ENCODE results near the gene ERCC6. TPM values are rescaled to one million over a fixed set of nuclear protein-coding genes. Genes with fewer than 3 reads are reported as not detected.
A peak's percentile ranks its signal among the peaks of the same experiment; 100 is the strongest.

ERCC6 gene
- polyA plus RNA-seq, 1 of the 3 experiments (the other 2 are of a cell fraction), result 4.5 TPM

GRCh38 chr10:49488056-49488717, 50.7 kb downstream of the ERCC6 start (continued):
- no peak for TF ChIP-seq CTCF (IDR thresholded peaks at IDR 0.05)
- no peak for TF ChIP-seq USF1 (IDR thresholded peaks at IDR 0.05; ENCODE audit: borderline replicate concordance, low read depth)
- TF ChIP-seq EZH2phosphoT487 (IDR thresholded peaks at IDR 0.05; ENCODE audit: borderline replicate concordance, low read depth), result no peak
- no peak for TF ChIP-seq ZBTB33 (IDR thresholded peaks at IDR 0.05; ENCODE audit: borderline replicate concordance, low read depth)
- no peak for TF ChIP-seq RXRA (IDR thresholded peaks at IDR 0.05; ENCODE audit: borderline replicate concordance, low read depth)
- peak; percentile 31 for TF ChIP-seq PBX3 (IDR thresholded peaks at IDR 0.05)
- TF ChIP-seq YY1 (IDR thresholded peaks at IDR 0.05; ENCODE audit: low read depth), result no peak
- TF ChIP-seq RCOR1 (IDR thresholded peaks at IDR 0.05; ENCODE audit: low read length), result peak; percentile 59; the same call in 1 of the 2 replicates
- TF ChIP-seq IRF3 (IDR thresholded peaks at IDR 0.05; ENCODE audit: low read depth, low read length), result no peak
- no peak for TF ChIP-seq SIN3A (IDR thresholded peaks at IDR 0.05; ENCODE audit: borderline replicate concordance, low read depth, low read length)
- TF ChIP-seq RFX5 (IDR thresholded peaks at IDR 0.05; ENCODE audit: low read length), result no peak
- TF ChIP-seq POLR2AphosphoS5 (IDR thresholded peaks at IDR 0.05; ENCODE audit: low read depth, low read length), result no peak
- TF ChIP-seq CHD2 (IDR thresholded peaks at IDR 0.05; ENCODE audit: low read length, partially characterized antibody), result peak; percentile 39
- TF ChIP-seq TCF12 (IDR thresholded peaks at IDR 0.05), result no peak
- no peak for TF ChIP-seq ELF1 (IDR thresholded peaks at IDR 0.05)
- no peak for TF ChIP-seq MXI1 (IDR thresholded peaks at IDR 0.05; ENCODE audit: low read depth, low read length)
- TF ChIP-seq REST (IDR thresholded peaks at IDR 0.05; ENCODE audit: low read depth, low read length), result no peak
- no peak for TF ChIP-seq TAF1 (IDR thresholded peaks at IDR 0.05; ENCODE audit: borderline replicate concordance, low read depth, low read length)
- TF ChIP-seq FOXM1 (IDR thresholded peaks at IDR 0.05; ENCODE audit: low read depth), result no peak

Measured in SK-N-SH (cell line).